Measurements from ENCODE around the gene TENM4.

- no peak for TF ChIP-seq POLR2A (IDR thresholded peaks at IDR 0.05)
- no peak for TF ChIP-seq CTCF (IDR thresholded peaks at IDR 0.05)
Measured at GRCh38 chr11:79069504-79069903, 371.3 kb downstream of the TENM4 start.

All from Peyer's patch (tissue), 4 donors.